H9 (cell line): Measurements from ENCODE around the gene CBX1. TPM values are rescaled to one million over a fixed set of nuclear protein-coding genes. Genes with fewer than 3 reads are reported as not detected.

Experiments used
- DNase-seq: peaks from one replicate; pipeline ENCODE4 v3.0.0-alpha.2; 2017
- H2AFZ ChIP-seq: one replicate; pipeline ENCODE4 v1.6.1; 2013; ENCODE audit warnings: mild to moderate bottlenecking, low read length, control low read depth, moderate library complexity
- H2AK5ac ChIP-seq: 2 replicates; pipeline ENCODE4 v1.6.1; 2013; ENCODE audit warnings: low read length, control low read depth, mixed read lengths; ENCODE audit not compliant: insufficient read length
- H2BK120ac ChIP-seq: one replicate; pipeline ENCODE4 v1.6.1; 2013; ENCODE audit warnings: low read depth, mild to moderate bottlenecking, low read length, control low read depth, inconsistent platforms; ENCODE audit not compliant: poor library complexity, severe bottlenecking
- H2BK12ac ChIP-seq: 2 replicates; pipeline ENCODE4 v1.6.1; 2013; ENCODE audit warnings: low read length, control low read depth, mixed read lengths, low read depth; ENCODE audit not compliant: insufficient read length
- H2BK15ac ChIP-seq: 2 replicates; pipeline ENCODE4 v1.6.1; 2013; ENCODE audit warnings: low read depth, low read length, control low read depth
- H2BK20ac ChIP-seq: one replicate; pipeline ENCODE4 v1.6.1; 2013; ENCODE audit warnings: low read depth, mild to moderate bottlenecking, low read length, control low read depth, inconsistent platforms; ENCODE audit not compliant: poor library complexity, severe bottlenecking
- H2BK5ac ChIP-seq: 2 replicates; pipeline ENCODE4 v1.6.1; 2013; ENCODE audit warnings: low read length, control low read depth, mixed read lengths; ENCODE audit not compliant: insufficient read length
- H3K14ac ChIP-seq: 2 replicates; pipeline ENCODE4 v1.6.1; 2013; ENCODE audit warnings: low read length, control low read depth; ENCODE audit not compliant: insufficient read depth
- H3K18ac ChIP-seq: 2 replicates; pipeline ENCODE4 v1.6.1; 2013; ENCODE audit warnings: low read depth, mild to moderate bottlenecking, mixed read lengths, low read length, control low read depth; ENCODE audit not compliant: insufficient read length
- H3K23ac ChIP-seq: 2 replicates; pipeline ENCODE4 v1.6.1; 2013; ENCODE audit warnings: low read length, control low read depth, mixed read lengths, low read depth; ENCODE audit not compliant: insufficient read length
- H3K23me2 ChIP-seq: 2 replicates; pipeline ENCODE4 v1.6.1; 2013; ENCODE audit warnings: low read depth, mild to moderate bottlenecking, mixed read lengths, low read length, control low read depth; ENCODE audit not compliant: insufficient read length, poor library complexity, severe bottlenecking
- H3K27ac ChIP-seq: 2 replicates; pipeline ENCODE4 v1.5.1; 2013; ENCODE audit warnings: low read length, control low read depth, mixed read lengths, low read depth; ENCODE audit not compliant: insufficient read length
- H3K27me3 ChIP-seq: 2 replicates; pipeline ENCODE4 v1.6.1; 2013; ENCODE audit warnings: low read length, control low read depth, inconsistent platforms; ENCODE audit not compliant: insufficient read depth
- H3K4ac ChIP-seq: 2 replicates; pipeline ENCODE4 v1.6.1; 2013; ENCODE audit warnings: low read depth, mild to moderate bottlenecking, control low read depth, inconsistent platforms, low read length, moderate library complexity
- H3K4me1 ChIP-seq: 2 replicates; pipeline ENCODE4 v1.6.1; 2013; ENCODE audit warnings: low read length, control low read depth, inconsistent platforms; ENCODE audit not compliant: insufficient read depth
- H3K4me2 ChIP-seq: 2 replicates; pipeline ENCODE4 v1.6.1; 2013; ENCODE audit warnings: low read length, control low read depth, mixed read lengths; ENCODE audit not compliant: insufficient read length, insufficient read depth
- H3K56ac ChIP-seq: 2 replicates; pipeline ENCODE4 v1.6.1; 2013; ENCODE audit warnings: low read depth, mild to moderate bottlenecking, mixed read lengths, low read length, control low read depth; ENCODE audit not compliant: insufficient read length
- H3K79me1 ChIP-seq: 2 replicates; pipeline ENCODE4 v1.6.1; 2013; ENCODE audit warnings: low read depth, mild to moderate bottlenecking, moderate library complexity, low read length, control low read depth, inconsistent platforms; ENCODE audit not compliant: insufficient read depth, poor library complexity, severe bottlenecking
- H3K79me2 ChIP-seq: 2 replicates; pipeline ENCODE4 v1.6.1; 2013; ENCODE audit warnings: low read length, control low read depth, inconsistent platforms; ENCODE audit not compliant: insufficient read depth
- H3K9ac ChIP-seq: 2 replicates; pipeline ENCODE4 v1.6.1; 2013; ENCODE audit warnings: low read length, control low read depth, mixed read lengths; ENCODE audit not compliant: insufficient read length; ENCODE audit errors: extremely low read depth
- H3K9me3 ChIP-seq: one replicate; pipeline ENCODE4 v1.6.1; 2013; ENCODE audit warnings: low read depth, low read length, inconsistent platforms; ENCODE audit not compliant: control insufficient read depth
- H3T11ph ChIP-seq: one replicate; pipeline ENCODE4 v1.6.1; 2013; ENCODE audit warnings: mild to moderate bottlenecking, low read length, control low read depth, inconsistent platforms
- H4K20me1 ChIP-seq: one replicate; pipeline ENCODE4 v1.6.1; 2013; ENCODE audit not compliant: control insufficient read depth, insufficient read length, insufficient read depth
- H4K5ac ChIP-seq: 2 replicates; pipeline ENCODE4 v1.6.1; 2013; ENCODE audit warnings: low read depth, mild to moderate bottlenecking, mixed read lengths, low read length, control low read depth; ENCODE audit not compliant: insufficient read length
- H4K8ac ChIP-seq: replicated peaks from 2 replicates; pipeline ENCODE4 v1.6.1; 2013; ENCODE audit warnings: low read length, control low read depth, mixed read lengths, low read depth; ENCODE audit not compliant: insufficient read length
- H4K91ac ChIP-seq: 2 replicates; pipeline ENCODE4 v1.6.1; 2013; ENCODE audit warnings: low read depth, mild to moderate bottlenecking, moderate library complexity, mixed read lengths, low read length, control low read depth; ENCODE audit not compliant: insufficient read length
- H3K27ac Mint-ChIP-seq, 3 experiments: 2 replicates in 2 of 3; 3 replicates in 1 of 3; pipeline ENCODE4 v1.8.0; 2020 to 2021; ENCODE audit warnings: mixed read lengths in 3 of 3, mild to moderate bottlenecking in 1 of 3, moderate library complexity in 1 of 3
- H3K27me3 Mint-ChIP-seq: 2 replicates; pipeline ENCODE4 v1.8.0; 2021; ENCODE audit warnings: low read depth, mild to moderate bottlenecking, moderate library complexity, mixed read lengths
- H3K36me3 Mint-ChIP-seq, 3 experiments: 2 replicates in 2 of 3; 3 replicates in 1 of 3; pipeline ENCODE4 v1.8.0; 2020 to 2021; ENCODE audit warnings: low read depth in 3 of 3, mixed read lengths in 3 of 3; ENCODE audit not compliant: insufficient read depth in 1 of 3
- H3K4me1 Mint-ChIP-seq, 2 experiments: 2 replicates each; pipeline ENCODE4 v1.8.0; 2020; ENCODE audit warnings: mixed read lengths in 2 of 2
- H3K4me3 Mint-ChIP-seq, 2 experiments: 2 replicates in 1 of 2; 3 replicates in 1 of 2; pipeline ENCODE4 v1.8.0; 2020 to 2021; ENCODE audit warnings: mild to moderate bottlenecking in 2 of 2, mixed read lengths in 2 of 2, moderate library complexity in 1 of 2
- H3K9me3 Mint-ChIP-seq, 2 experiments: 2 replicates in 1 of 2; 3 replicates in 1 of 2; pipeline ENCODE4 v1.8.0; 2020; ENCODE audit warnings: mild to moderate bottlenecking in 2 of 2, mixed read lengths in 2 of 2, moderate library complexity in 1 of 2
- WGBS: extraction: QIAGEN DNeasy Blood & Tissue Kit; methylation state at CpG from one replicate; pipeline ENCODE4 v1.1.7; 2013; ENCODE audit warnings: missing lambda C conversion rate, low lambda C conversion rate, mixed read lengths; ENCODE audit not compliant: insufficient read length; ENCODE audit errors: extremely low coverage; 5-methylcytosine and 5-hydroxymethylcytosine counted together
- total RNA-seq: library from RNA; stranded (reverse); gene quantifications from 2 replicates; pipeline ENCODE4 v1.2.1, GENCODE V29; 2021
- TF ChIP-seq, protein P1 (sequence below): fragments of 200-600 bp; sonication (generic); conservative IDR thresholded peaks from 3 replicates; pipeline ENCODE4 v1.8.0; 2021; ENCODE audit warnings: antibody characterized with exemption, mild to moderate bottlenecking

The CBX1 gene
- total RNA-seq, 1 experiment from 2014 or later: 155 TPM

DNA sequence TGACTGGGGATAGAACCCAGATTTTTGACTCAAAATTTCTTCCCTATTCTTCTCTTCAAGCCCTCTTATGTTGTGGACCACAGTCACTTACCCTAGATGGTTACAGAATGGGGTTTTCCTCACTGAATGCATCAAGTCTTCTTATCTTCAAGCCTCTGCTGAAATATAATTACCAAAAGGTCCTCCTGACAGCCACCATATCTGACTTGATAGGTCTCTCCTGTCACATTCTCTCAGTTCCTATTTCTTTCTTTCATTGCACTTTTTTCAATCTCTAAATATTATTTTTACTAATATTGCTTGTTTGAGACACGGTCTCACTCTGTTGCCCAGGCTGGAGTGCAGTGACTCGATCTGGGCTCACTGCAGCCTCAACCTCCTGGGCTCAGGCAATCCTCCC lies 62.6 kb downstream of the CBX1 start:
- Mint-ChIP-seq H3K27ac (no peak overlapping the region), H3K9me3 (no peaks in the 10 kb centered on the region), H3K4me1 (peaks cover 5 to 9% of the 10 kb centered on the region in 2 experiments), H3K36me3 (no peaks in the 10 kb centered on the region; a peak in 1 of 7 replicates), H3K27me3 (peaks cover 51% of the 10 kb centered on the region), H3K4me3 (0 out of 5 replicates have a peak overlapping the region, but pooled peaks of 1 of the 2 experiments have one; percentile 24)
- Histone ChIP-seq H3K23me2 (peaks cover 5% of the 10 kb centered on the region), H3K79me2 (no peaks in the 10 kb centered on the region), H3K14ac (no peak overlapping the region), H4K5ac (no peak overlapping the region), H3K4ac (no peak overlapping the region), H3K9me3 (no peaks in the 10 kb centered on the region), H3K27me3 (no peaks in the 10 kb centered on the region; the same call in 1 of the 2 replicates), H3K79me1 (no peaks in the 10 kb centered on the region), H4K8ac (no peak overlapping the region), H3K9ac (no peak overlapping the region), H4K91ac (no peak overlapping the region), H3K18ac (no peak overlapping the region), H3K4me2 (no peak overlapping the region), H2BK15ac (no peak overlapping the region), H3K4me1 (no peaks in the 10 kb centered on the region; the same call in 1 of the 2 replicates), H4K20me1 (no peaks in the 10 kb centered on the region), H3K27ac (no peak overlapping the region), H2BK12ac (no peak overlapping the region), H2BK120ac (no peak overlapping the region), H2BK20ac (no peak overlapping the region), H2AFZ (no peak overlapping the region), H3T11ph (no peak overlapping the region), H3K23ac (no peak overlapping the region), H3K56ac (no peak overlapping the region), H2BK5ac (no peak overlapping the region), H2AK5ac (no peak overlapping the region)
- TF ChIP-seq, protein P1, sequence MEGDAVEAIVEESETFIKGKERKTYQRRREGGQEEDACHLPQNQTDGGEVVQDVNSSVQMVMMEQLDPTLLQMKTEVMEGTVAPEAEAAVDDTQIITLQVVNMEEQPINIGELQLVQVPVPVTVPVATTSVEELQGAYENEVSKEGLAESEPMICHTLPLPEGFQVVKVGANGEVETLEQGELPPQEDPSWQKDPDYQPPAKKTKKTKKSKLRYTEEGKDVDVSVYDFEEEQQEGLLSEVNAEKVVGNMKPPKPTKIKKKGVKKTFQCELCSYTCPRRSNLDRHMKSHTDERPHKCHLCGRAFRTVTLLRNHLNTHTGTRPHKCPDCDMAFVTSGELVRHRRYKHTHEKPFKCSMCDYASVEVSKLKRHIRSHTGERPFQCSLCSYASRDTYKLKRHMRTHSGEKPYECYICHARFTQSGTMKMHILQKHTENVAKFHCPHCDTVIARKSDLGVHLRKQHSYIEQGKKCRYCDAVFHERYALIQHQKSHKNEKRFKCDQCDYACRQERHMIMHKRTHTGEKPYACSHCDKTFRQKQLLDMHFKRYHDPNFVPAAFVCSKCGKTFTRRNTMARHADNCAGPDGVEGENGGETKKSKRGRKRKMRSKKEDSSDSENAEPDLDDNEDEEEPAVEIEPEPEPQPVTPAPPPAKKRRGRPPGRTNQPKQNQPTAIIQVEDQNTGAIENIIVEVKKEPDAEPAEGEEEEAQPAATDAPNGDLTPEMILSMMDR: no peak
- no CpG with 5 or more reads among the region's 2 CpGs for WGBS
- DNase-seq: no peak
